ENCODE data around the gene ZKSCAN4.

Gene ZKSCAN4

DNA sequence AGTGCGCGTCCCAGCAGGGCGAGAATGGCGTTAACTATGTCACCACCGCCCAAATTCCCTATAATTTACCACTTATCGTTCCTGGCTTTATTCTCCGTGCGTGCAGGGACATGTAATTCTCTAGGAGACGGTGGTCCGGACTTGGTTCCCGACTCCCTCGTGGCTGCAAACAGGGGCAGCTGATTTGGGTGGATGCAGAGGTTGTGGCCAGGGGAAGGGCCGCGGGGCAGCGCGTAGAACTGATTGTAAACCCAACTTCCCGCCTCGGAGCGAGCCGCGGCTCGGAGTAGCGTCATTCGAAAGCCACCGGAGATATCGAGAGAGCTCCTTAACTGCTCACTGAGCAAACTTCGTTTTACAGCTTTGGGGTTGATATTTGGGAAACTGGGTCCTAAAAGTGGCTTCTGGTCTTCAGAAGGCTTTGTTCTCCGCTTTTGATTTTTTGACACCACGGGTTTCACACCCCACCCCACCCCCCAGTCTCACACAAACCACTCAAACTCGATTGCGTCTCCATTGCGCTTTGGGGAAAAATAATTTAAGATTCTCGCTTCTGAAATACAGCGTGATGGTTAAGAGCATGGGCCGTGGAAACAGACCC is 44.5 kb downstream of the ZKSCAN4 start:
- DNase-seq, result no peak

DNA sequence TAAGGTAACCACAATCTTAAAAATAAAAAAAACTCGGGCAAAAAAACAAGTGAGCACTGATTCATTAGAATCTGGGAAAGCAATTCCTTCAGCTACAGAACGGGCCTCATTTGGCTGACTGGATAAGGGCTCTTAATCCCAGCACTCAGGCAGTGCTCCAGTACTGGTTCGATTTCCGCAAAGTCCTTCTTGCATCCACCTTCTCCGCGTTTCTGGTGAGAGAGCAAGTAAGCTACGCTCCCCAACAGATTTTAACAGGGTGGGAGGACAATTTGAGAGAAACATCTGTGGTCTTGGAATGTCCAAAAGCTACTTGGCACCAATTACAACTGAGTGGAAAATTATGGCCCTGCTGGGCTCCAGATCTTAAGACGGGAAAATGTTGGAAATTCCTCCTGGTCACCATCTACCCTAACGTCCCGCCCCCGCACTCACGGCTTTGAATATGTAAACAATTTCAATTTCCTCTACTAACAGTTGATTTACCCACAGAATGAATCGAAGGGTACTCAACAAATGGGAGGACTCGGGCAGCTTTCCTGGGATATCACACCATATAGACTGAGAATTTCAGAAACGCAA is 45.0 kb downstream of the ZKSCAN4 start:
- no peak for DNase-seq

DNA sequence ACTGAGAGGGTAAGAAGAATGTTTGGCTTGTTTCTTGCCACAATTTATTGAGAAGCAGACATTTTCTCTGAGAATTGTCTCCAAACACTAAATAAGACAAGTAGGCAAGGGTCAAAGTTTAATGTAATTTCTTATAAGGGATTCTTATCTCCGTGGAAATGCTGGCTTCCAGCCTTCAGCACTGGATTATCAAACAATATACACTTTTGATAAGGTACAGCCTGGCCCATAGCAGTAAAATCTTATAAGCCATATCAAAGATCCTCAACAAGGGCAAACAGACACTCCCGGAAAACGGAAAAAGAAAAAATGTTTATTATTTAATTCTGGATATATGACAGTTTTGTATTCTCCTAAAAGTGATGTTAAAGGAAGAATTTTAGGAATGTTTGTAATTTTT is 45.5 kb downstream of the ZKSCAN4 start:
- no peak for DNase-seq

DNA sequence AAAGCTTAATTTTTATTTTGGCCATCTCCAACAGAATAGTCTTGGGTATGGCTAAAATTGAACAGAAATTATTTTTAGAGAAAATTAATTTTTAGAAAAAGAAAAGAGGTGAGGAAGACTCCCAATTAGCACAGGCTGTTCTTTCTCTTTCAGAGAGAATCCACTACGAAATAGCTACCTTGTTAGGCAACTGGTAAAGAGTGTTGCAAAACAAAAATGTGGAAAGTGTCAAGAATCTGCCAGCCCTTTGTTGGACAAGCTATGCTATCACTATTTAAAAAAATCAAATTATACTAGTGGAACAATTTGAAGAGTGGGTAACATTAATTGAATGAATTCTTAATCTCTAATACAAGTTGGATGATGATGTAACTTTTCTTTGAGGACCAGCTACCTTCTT is 46.2 kb downstream of the ZKSCAN4 start:
- no peak for DNase-seq

DNA sequence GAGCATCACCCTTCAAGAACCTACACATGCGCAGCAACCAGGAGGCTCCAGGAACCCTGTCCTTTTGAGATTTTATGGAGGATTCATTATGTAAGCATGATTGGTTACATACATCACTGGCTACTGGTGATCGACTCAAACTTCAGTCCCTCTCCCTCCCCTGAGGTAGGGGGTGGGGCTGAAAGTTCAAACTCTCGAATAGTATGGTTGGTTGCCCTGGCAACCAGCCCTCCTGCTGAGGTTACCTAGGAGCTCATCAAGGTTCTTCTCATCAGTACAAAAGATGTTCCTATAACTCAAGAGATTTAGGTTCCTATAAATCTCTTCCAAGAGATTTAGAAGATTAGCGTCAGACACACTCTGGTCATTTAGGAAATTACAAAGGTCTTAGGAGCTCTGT is 48.9 kb downstream of the ZKSCAN4 start:
- DNase-seq, result no peak

DNA sequence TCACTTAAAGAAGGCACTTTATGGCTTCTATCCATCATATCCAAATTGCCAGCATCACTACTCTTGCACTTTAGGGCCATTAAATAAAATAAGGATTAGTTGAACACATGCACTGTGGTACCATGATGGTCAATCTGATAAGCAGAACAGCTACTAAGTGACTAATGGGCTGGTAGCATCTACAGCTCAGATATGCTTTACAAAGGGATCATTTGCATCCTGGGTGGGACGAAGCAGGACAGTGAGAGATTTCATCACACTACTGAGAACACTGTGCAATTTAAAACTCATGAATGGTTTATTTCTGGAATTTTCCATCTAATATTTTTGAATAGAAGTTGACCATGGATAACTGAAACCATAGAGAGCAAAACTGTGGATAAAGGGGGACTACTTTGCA is 52.0 kb downstream of the ZKSCAN4 start:
- DNase-seq, result no peak

All from NCI-H1436 treated with DMSO at 0.1 percent for 48 hours (cell line).